K562 (cell line): ENCODE results near the gene YIPF1. TPM values are rescaled to one million over a fixed set of nuclear protein-coding genes. Genes with fewer than 3 reads are reported as not detected.
A peak's percentile ranks its signal among the peaks of the same experiment; 100 is the strongest.

Source experiments
- ATAC-seq: fragments of 200-7000 bp; cut with Tn5 transposase; 3 replicates; pipeline ENCODE4 v1.9.1; 2020; ENCODE audit warnings: moderate library complexity
- BruUV-seq: library from RNA; stranded (reverse); fragments of 400-500 nt; replicated peaks from 2 replicates; lab custom pipeline; 2021; lab: Mats Ljungman, UMichigan
- CTCF ChIA-PET: fragments of 300-600 bp; formaldehyde crosslinking; extraction: SDS; loops from one replicate; lab custom pipeline; 2021; ENCODE audit warnings: low intra/inter-chr PET ratio; lab: Yijun Ruan, JAX
- POLR2A ChIA-PET: fragments of 300-600, 350-650 bp; sonication (Branson Sonifier 250); formaldehyde crosslinking; extraction: SDS; loops from one replicate; lab custom pipeline; 2021; ENCODE audit warnings: antibody characterized with exemption, inconsistent platforms; lab: Yijun Ruan, JAX
- DNase-seq, 4 experiments: peaks; one replicate each; pipeline versions ENCODE4 v3.0.0 to v3.0.0-alpha.2; 2011 to 2018; ENCODE audit warnings: low spot score in 3 of 4, mixed read lengths in 3 of 4; ENCODE audit errors: extremely low read depth in 1 of 4
- FAIRE-seq: peaks from 2 replicates; lab custom pipeline; 2011; peaks lifted over from hg19 to GRCh38; lab: Jason Lieb, UNC
- H2AFZ ChIP-seq: 2 replicates; pipeline ENCODE4 v1.6.0; 2011; ENCODE audit warnings: low read depth, low read length, control low read depth, inconsistent platforms
- H3K27ac ChIP-seq: fragments of 200-600 bp; 3 replicates; pipeline ENCODE4 v1.8.0; 2011; ENCODE audit warnings: low read depth, mild to moderate bottlenecking, control low read depth, inconsistent platforms, low read length, moderate library complexity, mixed read lengths; ENCODE audit errors: extremely low read depth
- H3K27me3 ChIP-seq, 2 experiments: fragments of 300-600 bp in 1 of 2; 2 replicates in 1 of 2; 3 replicates in 1 of 2; pipeline versions ENCODE4 v1.6.0 to v1.8.0; 2011; ENCODE audit warnings: inconsistent platforms in 2 of 2, low read length in 2 of 2, mild to moderate bottlenecking in 1 of 2, mixed read lengths in 1 of 2, moderate library complexity in 1 of 2; ENCODE audit not compliant: control insufficient read depth in 2 of 2, insufficient read depth in 2 of 2
- H3K36me3 ChIP-seq: fragments of 300-600 bp; 3 replicates; pipeline ENCODE4 v1.8.0; 2011; ENCODE audit warnings: mild to moderate bottlenecking, low read length, inconsistent platforms; ENCODE audit not compliant: control insufficient read depth, insufficient read depth
- H3K4me1 ChIP-seq, 2 experiments: fragments of 200-600 bp in 1 of 2; replicated peaks in 1 of 2; 2 replicates in 1 of 2; 3 replicates in 1 of 2; pipeline versions ENCODE4 v1.5.1 to v1.8.0; 2011; ENCODE audit warnings: inconsistent platforms in 2 of 2, low read length in 2 of 2, mild to moderate bottlenecking in 1 of 2, mixed read lengths in 1 of 2, moderate library complexity in 1 of 2; ENCODE audit not compliant: control insufficient read depth in 2 of 2, insufficient read depth in 2 of 2
- H3K4me2 ChIP-seq: 2 replicates; pipeline ENCODE4 v1.6.1; 2011; ENCODE audit warnings: low read length, control low read depth, inconsistent platforms, mixed read lengths; ENCODE audit not compliant: insufficient read depth
- H3K4me3 ChIP-seq: fragments of 200-600 bp; sonication (generic), shearing (Covaris generic); 2 replicates; pipeline ENCODE4 v1.5.1; 2016; ENCODE audit warnings: control low read depth, inconsistent platforms
- H3K79me2 ChIP-seq: fragments of 200-600 bp; 3 replicates; pipeline ENCODE4 v1.8.0; 2011; ENCODE audit warnings: low read length, inconsistent platforms; ENCODE audit not compliant: control insufficient read depth, insufficient read depth
- H3K9ac ChIP-seq, 2 experiments: 2 replicates each; pipeline versions ENCODE4 v1.6.0 to v1.6.1; 2011; ENCODE audit warnings: low read depth in 2 of 2, low read length in 2 of 2, control low read depth in 1 of 2, inconsistent platforms in 1 of 2, mild to moderate bottlenecking in 1 of 2, mixed read lengths in 1 of 2; ENCODE audit not compliant: insufficient read depth in 1 of 2
- H3K9me1 ChIP-seq: one replicate; pipeline ENCODE4 v1.6.0; 2011; ENCODE audit warnings: inconsistent platforms, mild to moderate bottlenecking, low read length, moderate library complexity; ENCODE audit not compliant: control insufficient read depth, insufficient read depth
- H3K9me3 ChIP-seq: replicated peaks from 2 replicates; pipeline ENCODE4 v1.5.1; 2011; ENCODE audit warnings: low read depth, low read length, inconsistent platforms; ENCODE audit not compliant: control insufficient read depth, insufficient read depth
- H4K20me1 ChIP-seq: replicated peaks from 2 replicates; pipeline ENCODE4 v1.6.1; 2011; ENCODE audit warnings: low read length, inconsistent platforms, mixed read lengths; ENCODE audit not compliant: control insufficient read depth, insufficient read depth
- CHD2 ChIP-seq: IDR thresholded peaks from 2 replicates; pipeline ENCODE4 v1.6.1; 2011; ENCODE audit warnings: low read depth, low read length
- CREB1 ChIP-seq, 2 experiments: sonication (generic) in 1 of 2; formaldehyde crosslinking in 1 of 2; IDR thresholded peaks; 2 replicates each; pipeline versions ENCODE4 v1.6.1 to v1.8.0; 2012 to 2022; ENCODE audit warnings: inconsistent platforms in 1 of 2, mild to moderate bottlenecking in 1 of 2, missing genetic modification reagents in 1 of 2, moderate library complexity in 1 of 2
- CTCF ChIP-seq, 3 experiments: IDR thresholded peaks in 2 of 3; conservative IDR thresholded peaks in 1 of 3; 2 replicates each; pipeline ENCODE4 v1.5.1; 2011 to 2012; ENCODE audit warnings: low read length in 3 of 3, mild to moderate bottlenecking in 3 of 3, control low read depth in 2 of 3, improper control_type of control experiment in 1 of 3, inconsistent platforms in 1 of 3, low read depth in 1 of 3, mixed read lengths in 1 of 3, moderate library complexity in 1 of 3; ENCODE audit not compliant: insufficient read depth in 2 of 3
- KLF13 ChIP-seq: fragments of 450-650 bp; IDR thresholded peaks from 2 replicates; pipeline ENCODE4 v1.6.1; 2016; ENCODE audit warnings: missing genetic modification characterization, low read depth, mild to moderate bottlenecking, missing compliant biosample characterization, moderate library complexity, borderline replicate concordance
- NCOR1 ChIP-seq: fragments of 450-650 bp; IDR thresholded peaks from 2 replicates; pipeline ENCODE4 v1.6.1; 2016; ENCODE audit warnings: mild to moderate bottlenecking, moderate library complexity
- NELFE ChIP-seq: IDR thresholded peaks from 2 replicates; pipeline ENCODE4 v1.6.1; 2011; ENCODE audit warnings: mild to moderate bottlenecking; ENCODE audit not compliant: insufficient read depth, insufficient read length
- POLR2B ChIP-seq: fragments of 450-650 bp; IDR thresholded peaks from 2 replicates; pipeline ENCODE4 v1.6.1; 2018; ENCODE audit warnings: low read depth; ENCODE audit not compliant: partially characterized antibody
- SIN3B ChIP-seq: fragments of 450-650 bp; IDR thresholded peaks from 2 replicates; pipeline ENCODE4 v1.6.1; 2017; ENCODE audit warnings: low read depth, mild to moderate bottlenecking, moderate library complexity
- SP2 ChIP-seq: IDR thresholded peaks from 2 replicates; pipeline ENCODE4 v1.6.1; 2011; ENCODE audit warnings: mild to moderate bottlenecking, low read depth, low read length, moderate library complexity; ENCODE audit not compliant: poor library complexity, severe bottlenecking; ENCODE audit errors: extremely low read depth
- ZNF146 ChIP-seq: IDR thresholded peaks from one replicate; pipeline ENCODE4 v1.6.1; 2018; ENCODE audit warnings: missing compliant biosample characterization; ENCODE audit not compliant: unreplicated experiment
- ZNF165 ChIP-seq: fragments of 250-450 bp; sonication (Bioruptor Pico); IDR thresholded peaks from 2 replicates; pipeline ENCODE4 v1.4.0; 2020; ENCODE audit warnings: borderline replicate concordance
- ZNF347 ChIP-seq: fragments of 450-650 bp; formaldehyde crosslinking; IDR thresholded peaks from 2 replicates; pipeline ENCODE4 v1.4.0; 2020; ENCODE audit warnings: low read depth, mild to moderate bottlenecking, moderate library complexity
- ZNF395 ChIP-seq: fragments of 200-800 bp; sonication (Bioruptor generic); IDR thresholded peaks from 2 replicates; pipeline ENCODE4 v1.6.1; 2017; ENCODE audit warnings: missing genetic modification characterization, missing compliant biosample characterization
- WGBS: fragments of 100-300 bp; shearing (Covaris generic); methylation state at CpG from one replicate; pipeline ENCODE4 v1.1.6; 2016; ENCODE audit warnings: low coverage, mixed read lengths; ENCODE audit not compliant: insufficient coverage; ENCODE audit errors: missing lambda C conversion rate; 5-methylcytosine and 5-hydroxymethylcytosine counted together
- in situ Hi-C: fragments of 300-500 bp; cut with MboI; formaldehyde crosslinking; loops from 4 replicates; pipeline ENCODE4 v1.15.0; 2018; ENCODE audit warnings: inconsistent platforms, mixed read lengths
- intact Hi-C: fragments of 100-400 bp; cut with micrococcal nuclease; formaldehyde crosslinking; loops from 2 replicates; pipeline ENCODE4 v1.14.2; 2022
- polyA plus RNA-seq, 8 experiments: library from polyadenylated mRNA; depleted of rRNA in 4 of 8; stranded (reverse) in 5 of 8; unstranded in 3 of 8; fragments of >200 nt; fragmentation: Nextera tagmentation in 2 of 8; fragmentation: Illumina TruSeq in 1 of 8; extraction: Ambion mirVana in 2 of 8; extraction: Trizol in 1 of 8; gene quantifications; 2 replicates each; pipeline versions ENCODE4 v1.2.1 to v1.2.3, GENCODE V29; 2011 to 2014; ENCODE audit warnings: inconsistent platforms in 1 of 8, missing spikeins in 1 of 8
- total RNA-seq, 7 experiments: library from RNA; depleted of rRNA in 6 of 7; stranded (reverse); fragments of >200 nt in 6 of 7; fragmentation: Illumina TruSeq in 2 of 7; extraction: Trizol in 2 of 7; gene quantifications; 2 replicates each; pipeline versions ENCODE4 v1.2.1 to v1.2.3, GENCODE V29; 2011 to 2021; ENCODE audit warnings: low replicate concordance in 1 of 7
- TF ChIP-seq, protein P1 (sequence below): fragments of 450-650 bp; conservative IDR thresholded peaks from 2 replicates; pipeline ENCODE4 v1.6.1; 2016; ENCODE audit warnings: missing genetic modification characterization, low read depth, mild to moderate bottlenecking, missing compliant biosample characterization, moderate library complexity
- TF ChIP-seq, protein P2 (sequence below): fragments of 450-650 bp; formaldehyde crosslinking; IDR thresholded peaks from 2 replicates; pipeline ENCODE4 v1.4.0; 2020; ENCODE audit warnings: mild to moderate bottlenecking, moderate library complexity

The YIPF1 gene
- total and polyA plus RNA-seq, 9 of the 15 experiments (the other 6 are each of a cell fraction or from before 2014, with no cell fraction given) = 11.5 to 37.5 (median 19.2) TPM

- POLR2A ChIA-PET = interaction anchor here (0.8 to 2.0 kb wide), 6 partner anchors 8 to 70 kb away, joined by 3 to 6 read pairs (median 4); no protein-coding TSS in a partner anchor
- TF ChIP-seq ZNF347 (CRISPR knock-in tag) = no peak
- TF ChIP-seq NCOR1 = no peak
- no peak for TF ChIP-seq POLR2B
- no peak for TF ChIP-seq NELFE
- TF ChIP-seq ZNF395 (CRISPR knock-in tag) = no peak
- no peak for TF ChIP-seq CREB1 (IDR thresholded peaks at IDR 0.05)
- TF ChIP-seq CREB1 (CRISPR knock-in tag; IDR thresholded peaks at IDR 0.05) = no peak
- no peak for TF ChIP-seq CHD2
- no peak for TF ChIP-seq SP2
- no peak for TF ChIP-seq ZNF146 (CRISPR knock-in tag)
- TF ChIP-seq, protein P1, sequence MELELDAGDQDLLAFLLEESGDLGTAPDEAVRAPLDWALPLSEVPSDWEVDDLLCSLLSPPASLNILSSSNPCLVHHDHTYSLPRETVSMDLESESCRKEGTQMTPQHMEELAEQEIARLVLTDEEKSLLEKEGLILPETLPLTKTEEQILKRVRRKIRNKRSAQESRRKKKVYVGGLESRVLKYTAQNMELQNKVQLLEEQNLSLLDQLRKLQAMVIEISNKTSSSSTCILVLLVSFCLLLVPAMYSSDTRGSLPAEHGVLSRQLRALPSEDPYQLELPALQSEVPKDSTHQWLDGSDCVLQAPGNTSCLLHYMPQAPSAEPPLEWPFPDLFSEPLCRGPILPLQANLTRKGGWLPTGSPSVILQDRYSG (tag) = no peak
- no peak for TF ChIP-seq ZNF165 (CRISPR knock-in tag)
- peak; percentile 64 to 86 (median 68); a peak in 5 of 6 replicates for TF ChIP-seq CTCF (IDR thresholded peaks at IDR 0.05 in 2 of 3, conservative IDR thresholded peaks at IDR 0.05 in 1 of 3; ENCODE audit: insufficient read depth in 2 of 3, low read depth in 1 of 3, low read length in 3 of 3)
- TF ChIP-seq, protein P2, sequence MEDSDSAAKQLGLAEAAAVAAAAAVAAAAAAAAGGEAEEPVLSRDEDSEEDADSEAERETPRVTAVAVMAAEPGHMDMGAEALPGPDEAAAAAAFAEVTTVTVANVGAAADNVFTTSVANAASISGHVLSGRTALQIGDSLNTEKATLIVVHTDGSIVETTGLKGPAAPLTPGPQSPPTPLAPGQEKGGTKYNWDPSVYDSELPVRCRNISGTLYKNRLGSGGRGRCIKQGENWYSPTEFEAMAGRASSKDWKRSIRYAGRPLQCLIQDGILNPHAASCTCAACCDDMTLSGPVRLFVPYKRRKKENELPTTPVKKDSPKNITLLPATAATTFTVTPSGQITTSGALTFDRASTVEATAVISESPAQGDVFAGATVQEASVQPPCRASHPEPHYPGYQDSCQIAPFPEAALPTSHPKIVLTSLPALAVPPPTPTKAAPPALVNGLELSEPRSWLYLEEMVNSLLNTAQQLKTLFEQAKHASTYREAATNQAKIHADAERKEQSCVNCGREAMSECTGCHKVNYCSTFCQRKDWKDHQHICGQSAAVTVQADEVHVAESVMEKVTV (CRISPR knock-in tag) = peak; percentile 62; the same call in 1 of the 2 replicates
- TF ChIP-seq KLF13 (tag) = no peak
- TF ChIP-seq SIN3B = no peak
Observed at GRCh38 chr1:53878492-53879105, 11.0 kb downstream of the YIPF1 start.

More at GRCh38 chr1:53878492-53879105, 11.0 kb downstream of the YIPF1 start:
- Histone ChIP-seq H3K9me1 (no peaks in the 10 kb centered on the region), H3K4me2 (no peak overlapping the region), H3K27ac (no peak overlapping the region), H3K4me3 (no peak overlapping the region), H3K4me1 (no peaks in the 10 kb centered on the region), H3K36me3 (peaks cover 23% of the 10 kb centered on the region), H3K9ac (no peak overlapping the region), H3K79me2 (no peaks in the 10 kb centered on the region), H3K27me3 (no peaks in the 10 kb centered on the region), H3K9me3 (no peaks in the 10 kb centered on the region), H2AFZ (0 out of 2 replicates have a peak overlapping the region, but pooled peaks have one; percentile 18), H4K20me1 (no peaks in the 10 kb centered on the region; the same call in 1 of the 2 replicates)
- WGBS = 38% methylated on average over 5 of the region's 5 CpGs
- in situ Hi-C loops (no loop called here), intact Hi-C loops (loop anchor here (1.0 kb wide), 1 partner anchor 71 kb away; no protein-coding TSS in a partner anchor)
- DNase-seq (peak; percentile 34 to 66 (median 45)), FAIRE-seq (peak; percentile 23), ATAC-seq (peak; percentile 86)
- no TSS peak for BruUV-seq
- CTCF ChIA-PET = interaction anchor here (1.4 to 2.5 kb wide), 3 partner anchors 71 to 82 kb away, joined by 7 to 18 read pairs (median 9); no protein-coding TSS in a partner anchor
